Heart left ventricle (tissue), 16 donors: ENCODE measurements around the gene PGAP1. TPM values are rescaled to one million over a fixed set of nuclear protein-coding genes. Genes with fewer than 3 reads are reported as not detected.

Experiments used
- ATAC-seq, 4 donors: fragments of 200-7000 bp; cut with Tn5 transposase; one replicate each; pipeline ENCODE4 v1.9.1; 2020 to 2022; ENCODE audit warnings: moderate library complexity in 4 of 4, mild to moderate bottlenecking in 3 of 4, moderate number of reproducible peaks in 1 of 4
- DNase-seq, 5 donors: peaks; one replicate each; pipeline ENCODE4 v3.0.0-alpha.2; 2020
- H3K27ac ChIP-seq, 12 donors: fragments of 200-600 bp; sonication (generic) in 4 of 12; one replicate each; pipeline versions ENCODE4 v1.5.0 to v1.8.0; 2016 to 2022; ENCODE audit warnings: mild to moderate bottlenecking in 2 of 12
- H3K27me3 ChIP-seq, 9 donors: fragments of 200-600 bp; sonication (generic) in 2 of 9; one replicate each; pipeline versions ENCODE4 v1.5.1 to v1.8.0; 2016 to 2022; ENCODE audit warnings: mild to moderate bottlenecking in 3 of 9
- H3K36me3 ChIP-seq, 9 donors: fragments of 200-600 bp; sonication (generic) in 2 of 9; one replicate each; pipeline versions ENCODE4 v1.5.0 to v1.8.0; 2018 to 2022; ENCODE audit warnings: mild to moderate bottlenecking in 2 of 9
- H3K4me1 ChIP-seq, 12 donors: fragments of 200-600 bp; sonication (generic) in 4 of 12; one replicate each; pipeline versions ENCODE4 v1.5.0 to v1.8.0; 2016 to 2022; ENCODE audit warnings: mild to moderate bottlenecking in 3 of 12
- H3K4me3 ChIP-seq, 12 donors: fragments of 200-600 bp; sonication (generic) in 4 of 12; one replicate each; pipeline versions ENCODE4 v1.5.0 to v1.8.0; 2017 to 2022; ENCODE audit warnings: mild to moderate bottlenecking in 9 of 12, moderate library complexity in 4 of 12
- H3K9me3 ChIP-seq, 12 donors: fragments of 200-600 bp; sonication (generic) in 4 of 12; one replicate each; pipeline versions ENCODE4 v1.5.0 to v1.8.0; 2016 to 2022; ENCODE audit warnings: mild to moderate bottlenecking in 1 of 12
- POLR2A ChIP-seq, 2 donors: fragments of 450-650 bp; IDR thresholded peaks; one replicate each; pipeline ENCODE4 v1.6.1; 2017; ENCODE audit warnings: antibody characterized with exemption in 2 of 2, mild to moderate bottlenecking in 2 of 2, moderate library complexity in 2 of 2
- WGBS, 4 donors: extraction: QIAGEN DNeasy Blood & Tissue Kit in 2 of 4; methylation state at CpG; one replicate each; pipeline versions ENCODE4 v1.1.5 to v1.1.7; 2013 to 2018; 5-methylcytosine and 5-hydroxymethylcytosine counted together
- intact Hi-C, 10 donors: fragments of 100-400 bp; cut with DNase I; formaldehyde crosslinking; loops; one replicate each; pipeline versions ENCODE4 v1.11.1 to v1.14.2; 2022
- polyA plus RNA-seq, 2 donors: library from polyadenylated mRNA; stranded (reverse); fragments of 200-250 nt; gene quantifications; one replicate each; pipeline ENCODE4 v1.2.3, GENCODE V29; 2013
- total RNA-seq, 9 donors: library from RNA; depleted of rRNA in 2 of 9; stranded (reverse); fragments of >200 nt in 2 of 9; fragmentation: NEBNext Ultra II Directional in 3 of 9; extraction: Animal tissue kit (Norgen Biotek cat#: 25700) in 3 of 9; gene quantifications; one replicate each; pipeline versions ENCODE4 v1.1.0 to v1.2.4, GENCODE V29; 2016 to 2023
- TF ChIP-seq, protein P1 (sequence below), 12 donors: fragments of 200-600 bp; sonication (generic) in 4 of 12; IDR thresholded peaks; one replicate each; pipeline versions ENCODE4 v1.5.0 to v1.8.0; 2018 to 2022; ENCODE audit warnings: antibody characterized with exemption in 12 of 12, mild to moderate bottlenecking in 5 of 12
- donor health status: ischemic (EF 13 %, LVEDD 7.1; RV severe dilation, severe dysfunction).
- donor health status: healthy with polysubstance abuse.
- donor health status: DM: no; HTN: yes; CAD: no.
- donor health status: DM: no; HTN: no; CAD: no.
- donor health status: ischemic (EF 25% LVEDD 6.9; RV normal size, moderate dysfunction).
- donor health status: ischemic (EF 25% LVEDD 5.7; RV mildly dilated, moderate dysfunction).
- donor health status: healthy.
- donor health status: DM: yes; HTN: yes; CAD: no.
- donor health status: ischemic (EF 35%, LVEDD 5.7; RV mildly dilated, moderate dysfunction).
- donor health status: nonischemic (EF 11% LVEDD 7.7; RV severe dilation, severe dysfunction).
- donor health status: DM: yes; HTN: yes; CAD: no.
- donor health status: PGD.
- donor health status: ischemic (EF 29% LVEDD 5.4; RV normal size, mild dysfunction).
- donor health status: nonischemic (EF 23%, LVEDD 6.1; RV moderate dilation, normal function).

The PGAP1 gene
- total and polyA plus RNA-seq, 11 donors: 1.2 to 8.8 (median 5.2) TPM

DNA sequence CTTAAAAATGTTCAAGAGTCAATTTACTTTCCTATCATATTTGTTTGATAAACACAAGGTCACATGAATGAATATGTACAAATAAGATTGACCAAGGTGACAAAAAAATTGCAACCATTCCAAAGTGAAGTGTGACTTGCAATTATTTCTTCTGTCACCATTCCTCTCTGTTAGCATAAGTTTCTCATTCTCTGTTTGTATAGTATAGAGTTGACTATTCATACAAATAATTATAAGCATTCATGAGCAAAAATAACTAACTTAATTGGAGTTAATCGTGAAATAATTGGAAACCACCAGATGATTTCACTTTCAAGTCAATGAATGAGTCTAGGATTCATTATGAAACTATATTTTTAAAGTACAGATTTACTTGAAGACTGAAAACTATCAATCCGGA, 42.1 kb downstream of the PGAP1 start:
- H3K27me3 ChIP-seq: no peaks in the 10 kb centered on the region
- no peak overlapping the region for H3K27ac ChIP-seq
- peaks cover 0 to 74% (median 27%) of the 10 kb centered on the region in 9 donors for H3K36me3 ChIP-seq
- H3K4me3 ChIP-seq: no peak overlapping the region
- TF ChIP-seq, protein P1, sequence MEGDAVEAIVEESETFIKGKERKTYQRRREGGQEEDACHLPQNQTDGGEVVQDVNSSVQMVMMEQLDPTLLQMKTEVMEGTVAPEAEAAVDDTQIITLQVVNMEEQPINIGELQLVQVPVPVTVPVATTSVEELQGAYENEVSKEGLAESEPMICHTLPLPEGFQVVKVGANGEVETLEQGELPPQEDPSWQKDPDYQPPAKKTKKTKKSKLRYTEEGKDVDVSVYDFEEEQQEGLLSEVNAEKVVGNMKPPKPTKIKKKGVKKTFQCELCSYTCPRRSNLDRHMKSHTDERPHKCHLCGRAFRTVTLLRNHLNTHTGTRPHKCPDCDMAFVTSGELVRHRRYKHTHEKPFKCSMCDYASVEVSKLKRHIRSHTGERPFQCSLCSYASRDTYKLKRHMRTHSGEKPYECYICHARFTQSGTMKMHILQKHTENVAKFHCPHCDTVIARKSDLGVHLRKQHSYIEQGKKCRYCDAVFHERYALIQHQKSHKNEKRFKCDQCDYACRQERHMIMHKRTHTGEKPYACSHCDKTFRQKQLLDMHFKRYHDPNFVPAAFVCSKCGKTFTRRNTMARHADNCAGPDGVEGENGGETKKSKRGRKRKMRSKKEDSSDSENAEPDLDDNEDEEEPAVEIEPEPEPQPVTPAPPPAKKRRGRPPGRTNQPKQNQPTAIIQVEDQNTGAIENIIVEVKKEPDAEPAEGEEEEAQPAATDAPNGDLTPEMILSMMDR (IDR thresholded peaks at IDR 0.05): no peak
- no peak for TF ChIP-seq POLR2A (IDR thresholded peaks at IDR 0.05)
- no peaks in the 10 kb centered on the region for H3K4me1 ChIP-seq
- intact Hi-C loops: no loop called here
- no peak for DNase-seq
- WGBS, 4 donors: 95 to 98% (median 95%) methylated on average over 2 of the region's 2 CpGs
- no peak for ATAC-seq
- H3K9me3 ChIP-seq: peaks cover 0 to 5% (median 0%) of the 10 kb centered on the region in 12 donors

GRCh38 chr2:196876364-196876763, 50.1 kb downstream of the PGAP1 start:
- H3K4me1 ChIP-seq: no peaks in the 10 kb centered on the region
- intact Hi-C loops: no loop called here
- H3K4me3 ChIP-seq: no peak overlapping the region
- TF ChIP-seq, protein P1 (IDR thresholded peaks at IDR 0.05): no peak
- TF ChIP-seq POLR2A (IDR thresholded peaks at IDR 0.05): no peak
- H3K27ac ChIP-seq: no peak overlapping the region
- DNase-seq (no peak), ATAC-seq (no peak)
- peaks cover 0 to 5% (median 0%) of the 10 kb centered on the region in 12 donors for H3K9me3 ChIP-seq
- 93 to 98% (median 97%) methylated on average over 1 of the region's 1 CpG for WGBS, 4 donors
- peaks cover 0 to 90% (median 35%) of the 10 kb centered on the region in 9 donors for H3K36me3 ChIP-seq
- no peaks in the 10 kb centered on the region for H3K27me3 ChIP-seq

- DNase-seq (no peak), ATAC-seq (no peak)
- no peak overlapping the region for H3K4me3 ChIP-seq
- no peaks in the 10 kb centered on the region for H3K4me1 ChIP-seq
- 91 to 100% (median 96%) methylated on average over 1 of the region's 1 CpG for WGBS, 4 donors
- H3K27me3 ChIP-seq: no peaks in the 10 kb centered on the region
- TF ChIP-seq, protein P1 (IDR thresholded peaks at IDR 0.05): no peak
- TF ChIP-seq POLR2A (IDR thresholded peaks at IDR 0.05): no peak
- intact Hi-C loops: no loop called here
- no peaks in the 10 kb centered on the region for H3K9me3 ChIP-seq
- no peak overlapping the region for H3K27ac ChIP-seq
- peaks cover 0 to 93% (median 38%) of the 10 kb centered on the region in 9 donors for H3K36me3 ChIP-seq
These were observed 51.1 kb downstream of the PGAP1 start for GRCh38 chr2:196875414-196875813.

DNA sequence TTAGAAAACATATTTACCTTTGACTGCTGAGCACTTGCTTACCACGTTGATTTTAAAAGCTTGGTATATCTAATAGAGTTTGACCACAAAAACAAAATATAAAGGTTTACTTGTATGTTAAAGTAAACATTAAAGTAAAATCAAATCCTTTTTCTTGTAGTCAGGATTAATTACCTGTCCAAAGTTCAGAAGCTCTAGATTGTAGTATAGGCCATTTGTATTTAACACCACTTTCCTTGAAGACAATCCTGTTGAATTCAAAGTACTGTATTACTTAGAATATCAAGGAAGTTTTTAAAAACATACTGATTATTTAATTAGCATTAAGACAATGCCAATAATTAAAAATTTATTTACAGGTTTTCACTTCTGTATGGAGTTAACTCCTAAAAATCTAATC, 53.0 kb downstream of the PGAP1 start:
- Histone ChIP-seq H3K27me3 (no peaks in the 10 kb centered on the region), H3K4me1 (no peaks in the 10 kb centered on the region), H3K27ac (no peak overlapping the region), H3K9me3 (no peaks in the 10 kb centered on the region), H3K4me3 (no peak overlapping the region), H3K36me3 (peaks cover 0 to 85% (median 32%) of the 10 kb centered on the region in 9 donors)
- TF ChIP-seq, protein P1 (IDR thresholded peaks at IDR 0.05): no peak
- no peak for TF ChIP-seq POLR2A (IDR thresholded peaks at IDR 0.05)
- intact Hi-C loops: no loop called here
- no peak for ATAC-seq
- 95 to 98% (median 97%) methylated on average over 1 of the region's 1 CpG for WGBS, 4 donors
- no peak for DNase-seq
